ENCODE results near the gene ZNF587B.
"Not testable (repeated sequence)": the region's sequence is repeated elsewhere in the genome, so short reads cannot be mapped to it uniquely, and the experiment has no call there.

Gene ZNF587B

GRCh38 chr19:57890706-57891105, 60.6 kb downstream of the ZNF587B start:
- peak; percentile 92 for DNase-seq
- H3K9ac ChIP-seq (ENCODE audit: low read length); H3K4me1 ChIP-seq (ENCODE audit: control insufficient read depth, insufficient read depth, low read depth, low read length); H3K4ac ChIP-seq (ENCODE audit: low read depth in 1 of 2, low read length in 2 of 2); H2BK15ac ChIP-seq (ENCODE audit: low read depth, poor library complexity, severe bottlenecking); H3K18ac ChIP-seq (ENCODE audit: low read depth in 1 of 2, low read length in 2 of 2); H2AK5ac ChIP-seq (ENCODE audit: low read length, severe bottlenecking); H3K79me1 ChIP-seq (replicated peaks; ENCODE audit: low read length, poor library complexity, severe bottlenecking); H2BK120ac ChIP-seq (ENCODE audit: low read depth, low read length); H3K36me3 ChIP-seq (ENCODE audit: control insufficient read depth in 1 of 2, insufficient read depth in 2 of 2, low read depth in 1 of 2, low read length in 2 of 2); H3K9me3 ChIP-seq (ENCODE audit: control insufficient read depth, low read length); H3K4me3 ChIP-seq (ENCODE audit: insufficient read depth in 1 of 2, low read depth in 1 of 2, low read length in 2 of 2); H2BK12ac ChIP-seq (ENCODE audit: low read length in 2 of 2); H3K14ac ChIP-seq (ENCODE audit: low read length in 2 of 2); H4K8ac ChIP-seq (ENCODE audit: low read length); H2BK5ac ChIP-seq (ENCODE audit: low read depth, low read length, poor library complexity, severe bottlenecking); H3K27me3 ChIP-seq (ENCODE audit: control insufficient read depth in 1 of 2, insufficient read depth in 1 of 2, low read length in 2 of 2); H4K91ac ChIP-seq (ENCODE audit: low read length); H3K23ac ChIP-seq (ENCODE audit: low read length in 2 of 2); H3K4me2 ChIP-seq (ENCODE audit: low read length, poor library complexity, severe bottlenecking); H2AFZ ChIP-seq (ENCODE audit: low read depth, low read length): not testable (repeated sequence)
- peak overlapping the region; percentile 54 for H3K27ac ChIP-seq (ENCODE audit: low read length, poor library complexity, severe bottlenecking)
- WGBS = 43% methylated on average over 3 of the region's 3 CpGs
